Measurements from ENCODE around the gene KIR3DL3. TPM values are rescaled to one million over a fixed set of nuclear protein-coding genes. Genes with fewer than 3 reads are reported as not detected.

Gene KIR3DL3
- total and polyA plus RNA-seq, 2 experiments from 2014 or later: not detected

GRCh38 chr19:54696117-54696548, 28.1 kb upstream of the KIR3DL3 start (continued):
- TF ChIP-seq EZH2phosphoT487 (IDR thresholded peaks at IDR 0.05; ENCODE audit: unreplicated experiment) (no peak), POLR2AphosphoS5 (IDR thresholded peaks at IDR 0.05; ENCODE audit: low read depth) (no peak), ZNF114 (CRISPR knock-in tag; IDR thresholded peaks at IDR 0.05) (no peak), STAT1 (IDR thresholded peaks at IDR 0.05; ENCODE audit: unreplicated experiment) (no peak), NANOG (IDR thresholded peaks at IDR 0.05; ENCODE audit: borderline replicate concordance) (no peak)

- Histone ChIP-seq H3K4me2 (no peak overlapping the region), H3K27ac (ENCODE audit: low read depth) (no peak overlapping the region), H3K4me3 (no peak overlapping the region), H3F3A (replicated peaks; ENCODE audit: low read depth) (no peaks in the 10 kb centered on the region), H3K4me1 (ENCODE audit: insufficient read depth) (no peaks in the 10 kb centered on the region), H3K9me2 (ENCODE audit: insufficient read depth) (no peaks in the 10 kb centered on the region), H3K79me2 (replicated peaks; ENCODE audit: insufficient read depth) (no peaks in the 10 kb centered on the region), H3K36me3 (ENCODE audit: insufficient read depth) (no peaks in the 10 kb centered on the region), H3K27me3 (ENCODE audit: insufficient read depth) (no peaks in the 10 kb centered on the region), H2AFZ (no peak overlapping the region), H4K20me1 (replicated peaks; ENCODE audit: insufficient read depth) (no peaks in the 10 kb centered on the region)
- TF ChIP-seq EZH2 (IDR thresholded peaks at IDR 0.05; ENCODE audit: low read depth, unreplicated experiment) (no peak), JUNB (IDR thresholded peaks at IDR 0.05; ENCODE audit: unreplicated experiment) (no peak), CREB1 (CRISPR knock-in tag; IDR thresholded peaks at IDR 0.05; ENCODE audit: low read depth) (no peak), ZNF331 (CRISPR knock-in tag; IDR thresholded peaks at IDR 0.05; ENCODE audit: low read depth) (no peak), ZNF114 (CRISPR knock-in tag; IDR thresholded peaks at IDR 0.05) (no peak), ZNF462 (CRISPR knock-in tag; IDR thresholded peaks at IDR 0.05) (no peak), STAT1 (IDR thresholded peaks at IDR 0.05; ENCODE audit: unreplicated experiment) (no peak), NANOG (IDR thresholded peaks at IDR 0.05; ENCODE audit: borderline replicate concordance) (no peak), EZH2phosphoT487 (IDR thresholded peaks at IDR 0.05; ENCODE audit: unreplicated experiment) (no peak), POLR2AphosphoS5 (IDR thresholded peaks at IDR 0.05; ENCODE audit: low read depth) (no peak)
- TF ChIP-seq, protein P1, sequence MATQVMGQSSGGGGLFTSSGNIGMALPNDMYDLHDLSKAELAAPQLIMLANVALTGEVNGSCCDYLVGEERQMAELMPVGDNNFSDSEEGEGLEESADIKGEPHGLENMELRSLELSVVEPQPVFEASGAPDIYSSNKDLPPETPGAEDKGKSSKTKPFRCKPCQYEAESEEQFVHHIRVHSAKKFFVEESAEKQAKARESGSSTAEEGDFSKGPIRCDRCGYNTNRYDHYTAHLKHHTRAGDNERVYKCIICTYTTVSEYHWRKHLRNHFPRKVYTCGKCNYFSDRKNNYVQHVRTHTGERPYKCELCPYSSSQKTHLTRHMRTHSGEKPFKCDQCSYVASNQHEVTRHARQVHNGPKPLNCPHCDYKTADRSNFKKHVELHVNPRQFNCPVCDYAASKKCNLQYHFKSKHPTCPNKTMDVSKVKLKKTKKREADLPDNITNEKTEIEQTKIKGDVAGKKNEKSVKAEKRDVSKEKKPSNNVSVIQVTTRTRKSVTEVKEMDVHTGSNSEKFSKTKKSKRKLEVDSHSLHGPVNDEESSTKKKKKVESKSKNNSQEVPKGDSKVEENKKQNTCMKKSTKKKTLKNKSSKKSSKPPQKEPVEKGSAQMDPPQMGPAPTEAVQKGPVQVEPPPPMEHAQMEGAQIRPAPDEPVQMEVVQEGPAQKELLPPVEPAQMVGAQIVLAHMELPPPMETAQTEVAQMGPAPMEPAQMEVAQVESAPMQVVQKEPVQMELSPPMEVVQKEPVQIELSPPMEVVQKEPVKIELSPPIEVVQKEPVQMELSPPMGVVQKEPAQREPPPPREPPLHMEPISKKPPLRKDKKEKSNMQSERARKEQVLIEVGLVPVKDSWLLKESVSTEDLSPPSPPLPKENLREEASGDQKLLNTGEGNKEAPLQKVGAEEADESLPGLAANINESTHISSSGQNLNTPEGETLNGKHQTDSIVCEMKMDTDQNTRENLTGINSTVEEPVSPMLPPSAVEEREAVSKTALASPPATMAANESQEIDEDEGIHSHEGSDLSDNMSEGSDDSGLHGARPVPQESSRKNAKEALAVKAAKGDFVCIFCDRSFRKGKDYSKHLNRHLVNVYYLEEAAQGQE (IDR thresholded peaks at IDR 0.05; ENCODE audit: unreplicated experiment): no peak
- TF ChIP-seq, protein P2, sequence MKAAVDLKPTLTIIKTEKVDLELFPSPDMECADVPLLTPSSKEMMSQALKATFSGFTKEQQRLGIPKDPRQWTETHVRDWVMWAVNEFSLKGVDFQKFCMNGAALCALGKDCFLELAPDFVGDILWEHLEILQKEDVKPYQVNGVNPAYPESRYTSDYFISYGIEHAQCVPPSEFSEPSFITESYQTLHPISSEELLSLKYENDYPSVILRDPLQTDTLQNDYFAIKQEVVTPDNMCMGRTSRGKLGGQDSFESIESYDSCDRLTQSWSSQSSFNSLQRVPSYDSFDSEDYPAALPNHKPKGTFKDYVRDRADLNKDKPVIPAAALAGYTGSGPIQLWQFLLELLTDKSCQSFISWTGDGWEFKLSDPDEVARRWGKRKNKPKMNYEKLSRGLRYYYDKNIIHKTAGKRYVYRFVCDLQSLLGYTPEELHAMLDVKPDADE (IDR thresholded peaks at IDR 0.05): no peak
- TF ChIP-seq, protein P3, sequence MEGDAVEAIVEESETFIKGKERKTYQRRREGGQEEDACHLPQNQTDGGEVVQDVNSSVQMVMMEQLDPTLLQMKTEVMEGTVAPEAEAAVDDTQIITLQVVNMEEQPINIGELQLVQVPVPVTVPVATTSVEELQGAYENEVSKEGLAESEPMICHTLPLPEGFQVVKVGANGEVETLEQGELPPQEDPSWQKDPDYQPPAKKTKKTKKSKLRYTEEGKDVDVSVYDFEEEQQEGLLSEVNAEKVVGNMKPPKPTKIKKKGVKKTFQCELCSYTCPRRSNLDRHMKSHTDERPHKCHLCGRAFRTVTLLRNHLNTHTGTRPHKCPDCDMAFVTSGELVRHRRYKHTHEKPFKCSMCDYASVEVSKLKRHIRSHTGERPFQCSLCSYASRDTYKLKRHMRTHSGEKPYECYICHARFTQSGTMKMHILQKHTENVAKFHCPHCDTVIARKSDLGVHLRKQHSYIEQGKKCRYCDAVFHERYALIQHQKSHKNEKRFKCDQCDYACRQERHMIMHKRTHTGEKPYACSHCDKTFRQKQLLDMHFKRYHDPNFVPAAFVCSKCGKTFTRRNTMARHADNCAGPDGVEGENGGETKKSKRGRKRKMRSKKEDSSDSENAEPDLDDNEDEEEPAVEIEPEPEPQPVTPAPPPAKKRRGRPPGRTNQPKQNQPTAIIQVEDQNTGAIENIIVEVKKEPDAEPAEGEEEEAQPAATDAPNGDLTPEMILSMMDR (conservative IDR thresholded peaks at IDR 0.05; ENCODE audit: low read depth in 2 of 2): no peak
- peaks cover 36% of the 10 kb centered on the region for H3K36me3 Mint-ChIP-seq (ENCODE audit: low read depth)
- no peak for DNase-seq (ENCODE audit: low spot score)
- no peak overlapping the region for H3K27ac Mint-ChIP-seq
- H3K4me3 Mint-ChIP-seq: no peak overlapping the region
- peaks cover 6% of the 10 kb centered on the region for H3K27me3 Mint-ChIP-seq (ENCODE audit: insufficient read depth, low read depth, poor library complexity)
- peaks cover 90% of the 10 kb centered on the region for H3K9me3 Mint-ChIP-seq
- H3K4me1 Mint-ChIP-seq: no peaks in the 10 kb centered on the region
- no peak for ATAC-seq
Observed at GRCh38 chr19:54696766-54697165, 27.5 kb upstream of the KIR3DL3 start.

Measured in GM23338 (cell line).